Thyroid gland (tissue), 4 donors: ENCODE data around the gene TTLL5. TPM values are rescaled to one million over a fixed set of nuclear protein-coding genes. Genes with fewer than 3 reads are reported as not detected.

Experiments used
- DNase-seq, 2 donors: peaks; one replicate each; pipeline ENCODE4 v3.0.0-alpha.2; 2019
- H3K27ac ChIP-seq, 3 donors: fragments of 200-600 bp; sonication (generic); 1 replicate in 2 of 3; 2 replicates in 1 of 3; pipeline ENCODE4 v1.5.1; 2016 to 2019; ENCODE audit warnings: mild to moderate bottlenecking in 1 of 3, moderate library complexity in 1 of 3
- H3K27me3 ChIP-seq: fragments of 200-600 bp; sonication (generic); one replicate; pipeline ENCODE4 v1.5.1; 2019
- H3K36me3 ChIP-seq, 2 donors: fragments of 200-600 bp; sonication (generic); one replicate each; pipeline ENCODE4 v1.5.1; 2016 to 2019
- H3K4me1 ChIP-seq, 2 donors: fragments of 200-600 bp; sonication (generic); one replicate each; pipeline ENCODE4 v1.5.1; 2017 to 2019
- H3K4me3 ChIP-seq, 3 donors: fragments of 200-600 bp; sonication (generic); replicated peaks in 1 of 3; 1 replicate in 2 of 3; 2 replicates in 1 of 3; pipeline ENCODE4 v1.5.1; 2016; ENCODE audit warnings: mild to moderate bottlenecking in 1 of 3
- H3K9me3 ChIP-seq: fragments of 200-600 bp; sonication (generic); one replicate; pipeline ENCODE4 v1.5.1; 2017
- CTCF ChIP-seq, 6 experiments: fragments of 200-600 bp in 3 of 6; fragments of 450-650 bp in 3 of 6; sonication (generic) in 3 of 6; IDR thresholded peaks; one replicate each; pipeline ENCODE4 v1.5.1; 2016 to 2019; ENCODE audit warnings: antibody characterized with exemption in 6 of 6, mild to moderate bottlenecking in 2 of 6, inconsistent platforms in 1 of 6, moderate library complexity in 1 of 6
- POLR2A ChIP-seq, 2 donors: fragments of 450-650 bp; IDR thresholded peaks; one replicate each; pipeline ENCODE4 v1.6.1; 2017; ENCODE audit warnings: antibody characterized with exemption in 2 of 2, mild to moderate bottlenecking in 2 of 2, moderate library complexity in 1 of 2
- WGBS, 2 donors: methylation state at CpG; one replicate each; pipeline ENCODE4 v1.1.5; 2017; 5-methylcytosine and 5-hydroxymethylcytosine counted together
- intact Hi-C: fragments of 100-400 bp; cut with DNase I; formaldehyde crosslinking; loops from one replicate; pipeline ENCODE4 v1.15.1; 2023
- total RNA-seq, 4 donors: library from RNA; depleted of rRNA; stranded (reverse); fragments of >200 nt; gene quantifications; one replicate each; pipeline ENCODE4 v1.2.3, GENCODE V29; 2016

The TTLL5 gene
- total RNA-seq, 4 donors from 2014 or later: 31.8 to 65.1 (median 35.7) TPM

- no peak overlapping the region for H3K4me3 ChIP-seq
- intact Hi-C loops: no loop called here
- no peaks in the 10 kb centered on the region for H3K9me3 ChIP-seq
- H3K36me3 ChIP-seq: no peaks in the 10 kb centered on the region
- DNase-seq: no peak
- H3K27me3 ChIP-seq: no peaks in the 10 kb centered on the region
- 76 to 86% methylated on average over 6 of the region's 6 CpGs for WGBS, 2 donors
- H3K4me1 ChIP-seq: peaks cover 7 to 22% of the 10 kb centered on the region in 2 donors
- H3K27ac ChIP-seq: peak overlapping the region; percentile 16 to 58 (median 50)
- no peak for TF ChIP-seq CTCF (IDR thresholded peaks at IDR 0.05)
- TF ChIP-seq POLR2A (IDR thresholded peaks at IDR 0.05): no peak
These were observed 63.6 kb downstream of the TTLL5 start for GRCh38 chr14:75724414-75725204.

- Histone ChIP-seq H3K36me3 (no peaks in the 10 kb centered on the region), H3K4me3 (no peak overlapping the region), H3K9me3 (no peaks in the 10 kb centered on the region), H3K4me1 (peaks cover under 1 to 13% of the 10 kb centered on the region in 2 donors), H3K27me3 (no peaks in the 10 kb centered on the region), H3K27ac (peak overlapping the region in 2 of 3 donors; percentile 50 to 58)
- 74 to 79% methylated on average over 3 of the region's 3 CpGs for WGBS, 2 donors
- peak in 1 of 2 donors; percentile 15 for DNase-seq
- TF ChIP-seq POLR2A (IDR thresholded peaks at IDR 0.05): no peak
- TF ChIP-seq CTCF (IDR thresholded peaks at IDR 0.05): no peak
- intact Hi-C loops: no loop called here
These were observed 64.4 kb downstream of the TTLL5 start for GRCh38 chr14:75725481-75725880.

GRCh38 chr14:75726321-75726720 is 65.3 kb downstream of the TTLL5 start:
- TF ChIP-seq CTCF (IDR thresholded peaks at IDR 0.05) (no peak), POLR2A (IDR thresholded peaks at IDR 0.05) (no peak)
- no peak for DNase-seq
- peak overlapping the region in 1 of 3 donors; percentile 58 for H3K27ac ChIP-seq
- H3K4me3 ChIP-seq: no peak overlapping the region
- H3K4me1 ChIP-seq: peaks cover 0 to 5% of the 10 kb centered on the region in 2 donors
- no peaks in the 10 kb centered on the region for H3K9me3 ChIP-seq
- no peaks in the 10 kb centered on the region for H3K27me3 ChIP-seq
- H3K36me3 ChIP-seq: no peaks in the 10 kb centered on the region
- 96% methylated on average over 1 of the region's 1 CpG for WGBS, 2 donors
- intact Hi-C loops: no loop called here

GRCh38 chr14:75727124-75727523 is 66.1 kb downstream of the TTLL5 start:
- DNase-seq: no peak
- Histone ChIP-seq H3K36me3 (no peaks in the 10 kb centered on the region), H3K27me3 (no peaks in the 10 kb centered on the region), H3K9me3 (no peaks in the 10 kb centered on the region), H3K4me1 (peaks cover 0 to 5% of the 10 kb centered on the region in 2 donors), H3K4me3 (no peak overlapping the region), H3K27ac (no peak overlapping the region)
- WGBS, 2 donors: 97% methylated on average over 3 of the region's 3 CpGs
- TF ChIP-seq POLR2A (IDR thresholded peaks at IDR 0.05) (no peak), CTCF (IDR thresholded peaks at IDR 0.05) (no peak)
- intact Hi-C loops: no loop called here

- no peaks in the 10 kb centered on the region for H3K27me3 ChIP-seq
- DNase-seq: no peak
- H3K9me3 ChIP-seq: no peaks in the 10 kb centered on the region
- no peaks in the 10 kb centered on the region for H3K4me1 ChIP-seq
- TF ChIP-seq CTCF (IDR thresholded peaks at IDR 0.05) (no peak), POLR2A (IDR thresholded peaks at IDR 0.05) (no peak)
- peaks cover 0 to 4% of the 10 kb centered on the region in 2 donors for H3K36me3 ChIP-seq
- H3K4me3 ChIP-seq: no peak overlapping the region
- intact Hi-C loops: no loop called here
- WGBS, 2 donors: 93 to 96% methylated on average over 3 of the region's 3 CpGs
- no peak overlapping the region for H3K27ac ChIP-seq
These were observed 71.8 kb downstream of the TTLL5 start for GRCh38 chr14:75732888-75733287.
